H1 (cell line): ENCODE measurements around the gene TXLNB. TPM values are rescaled to one million over a fixed set of nuclear protein-coding genes. Genes with fewer than 3 reads are reported as not detected.

Experiments used
- CTCF ChIA-PET: fragments of 300-600 bp; sonication (Branson Sonifier 250); formaldehyde crosslinking; loops from one replicate; lab custom pipeline; 2021; ENCODE audit not compliant: partially characterized antibody; lab: Charles Lee
- POLR2A ChIA-PET: fragments of 300-600 bp; sonication (Branson Sonifier 250); formaldehyde crosslinking; loops from one replicate; lab custom pipeline; 2021; ENCODE audit warnings: inconsistent platforms; ENCODE audit not compliant: partially characterized antibody; lab: Charles Lee
- DNase-seq, 2 experiments: peaks; one replicate each; pipeline versions ENCODE4 v3.0.0 to v3.0.0-alpha.2; 2010 to 2022; ENCODE audit warnings: low spot score in 2 of 2, low read depth in 1 of 2, mixed read lengths in 1 of 2
- FAIRE-seq: peaks from 2 replicates; lab custom pipeline; 2011; peaks lifted over from hg19 to GRCh38; lab: Jason Lieb, UNC
- H2AFZ ChIP-seq: 2 replicates; pipeline ENCODE4 v1.8.1; 2012; ENCODE audit warnings: low read length, inconsistent platforms
- H2AK5ac ChIP-seq: 2 replicates; pipeline ENCODE4 v1.6.1; 2013; ENCODE audit warnings: low read depth, low read length
- H2BK120ac ChIP-seq: replicated peaks from 2 replicates; pipeline ENCODE3; 2013; ENCODE audit warnings: low read depth, low read length, inconsistent platforms
- H2BK12ac ChIP-seq: 2 replicates; pipeline ENCODE4 v1.6.1; 2013; ENCODE audit warnings: low read depth, low read length
- H2BK15ac ChIP-seq: 2 replicates; pipeline ENCODE4 v1.6.1; 2013; ENCODE audit warnings: low read length
- H2BK20ac ChIP-seq: 2 replicates; pipeline ENCODE4 v1.6.1; 2013; ENCODE audit warnings: low read length
- H2BK5ac ChIP-seq: 2 replicates; pipeline ENCODE4 v1.6.1; 2013; ENCODE audit warnings: low read depth, low read length
- H3K14ac ChIP-seq: 2 replicates; pipeline ENCODE4 v1.6.1; 2013; ENCODE audit warnings: inconsistent platforms; ENCODE audit not compliant: insufficient read length
- H3K18ac ChIP-seq: 2 replicates; pipeline ENCODE4 v1.6.1; 2013; ENCODE audit warnings: low read length; ENCODE audit errors: extremely low read depth
- H3K23ac ChIP-seq: 2 replicates; pipeline ENCODE4 v1.6.1; 2013; ENCODE audit warnings: inconsistent platforms; ENCODE audit not compliant: insufficient read length
- H3K23me2 ChIP-seq: 2 replicates; pipeline ENCODE4 v1.6.1; 2013; ENCODE audit warnings: low read depth, low read length
- H3K27ac ChIP-seq: 2 replicates; pipeline ENCODE4 v1.6.1; 2011; ENCODE audit warnings: low read depth, low read length, inconsistent platforms
- H3K27me3 ChIP-seq, 4 experiments: replicated peaks in 1 of 4; 1 replicate in 1 of 4; 2 replicates in 3 of 4; pipeline versions ENCODE4 v1.6.1 to v1.8.1; 2011 to 2013; ENCODE audit warnings: low read length in 3 of 4, mild to moderate bottlenecking in 3 of 4, inconsistent platforms in 2 of 4, mixed read lengths in 2 of 4, moderate library complexity in 1 of 4; ENCODE audit not compliant: control insufficient read depth in 3 of 4, insufficient read depth in 3 of 4; ENCODE audit errors: extremely low read depth in 1 of 4
- H3K36me3 ChIP-seq, 4 experiments: 2 replicates each; pipeline versions ENCODE4 v1.6.1 to v1.8.1; 2011 to 2013; ENCODE audit warnings: mild to moderate bottlenecking in 4 of 4, low read length in 3 of 4, moderate library complexity in 2 of 4, control low read depth in 1 of 4, inconsistent platforms in 1 of 4; ENCODE audit not compliant: insufficient read depth in 4 of 4, control insufficient read depth in 2 of 4
- H3K4ac ChIP-seq: replicated peaks from 2 replicates; pipeline ENCODE3; 2013; ENCODE audit warnings: low read length, low read depth, mixed read lengths, inconsistent platforms; ENCODE audit not compliant: insufficient read length
- H3K4me1 ChIP-seq, 4 experiments: replicated peaks in 1 of 4; 1 replicate in 1 of 4; 2 replicates in 3 of 4; pipeline versions ENCODE4 v1.6.1 to v1.8.1; 2011 to 2013; ENCODE audit warnings: low read length in 3 of 4, inconsistent platforms in 2 of 4, mixed read lengths in 1 of 4; ENCODE audit not compliant: insufficient read depth in 4 of 4, control insufficient read depth in 3 of 4
- H3K4me2 ChIP-seq, 2 experiments: 2 replicates each; pipeline versions ENCODE4 v1.6.1 to v1.8.1; 2011 to 2013; ENCODE audit warnings: low read depth in 2 of 2, low read length in 2 of 2, control low read depth in 1 of 2, inconsistent platforms in 1 of 2, mild to moderate bottlenecking in 1 of 2; ENCODE audit not compliant: insufficient read depth in 1 of 2
- H3K4me3 ChIP-seq, 4 experiments: fragments of 200-600, 300-600 bp in 1 of 4; sonication (generic), shearing (Covaris generic), sonication (Bioruptor Twin) in 1 of 4; 2 replicates each; pipeline versions ENCODE4 v1.5.1 to v1.8.1; 2011 to 2016; ENCODE audit warnings: low read length in 4 of 4, low read depth in 3 of 4, control low read depth in 2 of 4, inconsistent platforms in 2 of 4, mild to moderate bottlenecking in 2 of 4, mixed read lengths in 1 of 4, moderate library complexity in 1 of 4; ENCODE audit not compliant: insufficient read depth in 2 of 4; ENCODE audit errors: extremely low read depth in 1 of 4
- H3K56ac ChIP-seq: replicated peaks from 2 replicates; pipeline ENCODE3; 2013; ENCODE audit warnings: low read depth, mild to moderate bottlenecking, mixed read lengths, low read length, inconsistent platforms; ENCODE audit not compliant: insufficient read length
- H3K79me1 ChIP-seq: 2 replicates; pipeline ENCODE4 v1.6.1; 2013; ENCODE audit warnings: low read depth, low read length, control low read depth
- H3K79me2 ChIP-seq, 2 experiments: 2 replicates each; pipeline versions ENCODE4 v1.6.1 to v1.8.1; 2012 to 2013; ENCODE audit warnings: low read length in 2 of 2, mild to moderate bottlenecking in 2 of 2, inconsistent platforms in 1 of 2; ENCODE audit not compliant: insufficient read depth in 2 of 2, control insufficient read depth in 1 of 2
- H3K9ac ChIP-seq, 4 experiments: replicated peaks in 1 of 4; 1 replicate in 1 of 4; 2 replicates in 3 of 4; pipeline versions ENCODE4 v1.6.1 to v1.8.1; 2011 to 2013; ENCODE audit warnings: low read depth in 3 of 4, low read length in 3 of 4, control low read depth in 2 of 4, mild to moderate bottlenecking in 2 of 4, moderate library complexity in 2 of 4, inconsistent platforms in 1 of 4; ENCODE audit errors: extremely low read depth in 1 of 4
- H3K9me3 ChIP-seq, 2 experiments: 2 replicates each; pipeline versions ENCODE4 v1.6.1 to v1.8.1; 2012 to 2013; ENCODE audit warnings: mild to moderate bottlenecking in 2 of 2, moderate library complexity in 2 of 2, control low read depth in 1 of 2, inconsistent platforms in 1 of 2, low read depth in 1 of 2, low read length in 1 of 2, mixed read lengths in 1 of 2; ENCODE audit not compliant: insufficient read depth in 2 of 2
- H4K20me1 ChIP-seq, 2 experiments: replicated peaks in 1 of 2; 2 replicates each; pipeline versions ENCODE3 to v1.8.1; 2011 to 2013; ENCODE audit warnings: inconsistent platforms in 2 of 2, low read length in 2 of 2, mild to moderate bottlenecking in 1 of 2; ENCODE audit not compliant: insufficient read depth in 2 of 2, control insufficient read depth in 1 of 2
- H4K5ac ChIP-seq: 2 replicates; pipeline ENCODE4 v1.6.1; 2013; ENCODE audit warnings: low read length, low read depth, mixed read lengths, inconsistent platforms; ENCODE audit not compliant: insufficient read length
- H4K8ac ChIP-seq: 2 replicates; pipeline ENCODE4 v1.8.0; 2013; ENCODE audit warnings: mild to moderate bottlenecking, moderate library complexity, low read length, inconsistent platforms; ENCODE audit not compliant: insufficient read depth; ENCODE audit errors: extremely low read depth
- H4K91ac ChIP-seq: replicated peaks from 2 replicates; pipeline ENCODE3; 2013; ENCODE audit warnings: low read length, mixed read lengths, inconsistent platforms; ENCODE audit not compliant: insufficient read length
- CEBPB ChIP-seq: IDR thresholded peaks from 2 replicates; pipeline ENCODE4 v1.6.1; 2012; ENCODE audit warnings: low read depth, low read length
- GTF2F1 ChIP-seq: IDR thresholded peaks from 2 replicates; pipeline ENCODE4 v1.6.1; 2012; ENCODE audit warnings: low read depth, low read length, improper control_type of control experiment, borderline replicate concordance
- KDM5A ChIP-seq: fragments of 200-600 bp; IDR thresholded peaks from 2 replicates; pipeline ENCODE4 v1.7.1; 2012; ENCODE audit warnings: mild to moderate bottlenecking, low read length, inconsistent platforms, mixed read lengths
- RBBP5 ChIP-seq: IDR thresholded peaks from 2 replicates; pipeline ENCODE4 v1.7.1; 2012; ENCODE audit warnings: low read depth, mild to moderate bottlenecking, inconsistent platforms, low read length, moderate library complexity, borderline replicate concordance
- SAP30 ChIP-seq: fragments of 300-600 bp; sonication (generic); IDR thresholded peaks from 2 replicates; pipeline ENCODE4 v1.7.1; 2012; ENCODE audit warnings: low read length, moderate library complexity, mild to moderate bottlenecking, inconsistent platforms; ENCODE audit not compliant: insufficient read depth, insufficient replicate concordance
- SIRT6 ChIP-seq: IDR thresholded peaks from one replicate; pipeline ENCODE4 v1.7.1; 2012; ENCODE audit warnings: low read length, inconsistent platforms
- TEAD4 ChIP-seq: IDR thresholded peaks from 2 replicates; pipeline ENCODE4 v1.6.1; 2012; ENCODE audit warnings: low read depth, low read length, inconsistent platforms, mixed read lengths
- WGBS, 2 experiments: shearing (Covaris generic) in 1 of 2; methylation state at CpG; one replicate each; pipeline versions ENCODE4 v1.1.6 to v1.1.7; 2013 to 2015; ENCODE audit warnings: low lambda C conversion rate in 2 of 2, mixed read lengths in 2 of 2, inconsistent platforms in 1 of 2, low coverage in 1 of 2, missing lambda C conversion rate in 1 of 2; ENCODE audit not compliant: insufficient replicate concordance in 2 of 2, insufficient coverage in 1 of 2, insufficient read length in 1 of 2; ENCODE audit errors: extremely low coverage in 1 of 2, missing lambda C conversion rate in 1 of 2; 5-methylcytosine and 5-hydroxymethylcytosine counted together
- polyA plus RNA-seq, 7 experiments: library from polyadenylated mRNA; depleted of rRNA in 3 of 7; stranded (reverse) in 5 of 7; unstranded in 2 of 7; fragments of >200 nt in 5 of 7; fragments of 200-250 nt in 2 of 7; gene quantifications; 1 replicate in 5 of 7; 2 replicates in 1 of 7; 4 replicates in 1 of 7; pipeline versions ENCODE4 v1.2.1 to v1.2.3, GENCODE V29; 2011 to 2013; ENCODE audit warnings: missing spikeins in 2 of 7, mixed read lengths in 2 of 7
- total RNA-seq: library from RNA; stranded (reverse); fragmentation: NEBNext Ultra II Directional; extraction: Animal tissue kit (Norgen Biotek cat#: 25700); gene quantifications from 2 replicates; pipeline ENCODE4 v1.2.1, GENCODE V29; 2021

Gene TXLNB
- total and polyA plus RNA-seq, 2 of the 8 experiments (the other 6 are each of a cell fraction or from before 2014, with no cell fraction given): 0.05 to 0.17 TPM

DNA sequence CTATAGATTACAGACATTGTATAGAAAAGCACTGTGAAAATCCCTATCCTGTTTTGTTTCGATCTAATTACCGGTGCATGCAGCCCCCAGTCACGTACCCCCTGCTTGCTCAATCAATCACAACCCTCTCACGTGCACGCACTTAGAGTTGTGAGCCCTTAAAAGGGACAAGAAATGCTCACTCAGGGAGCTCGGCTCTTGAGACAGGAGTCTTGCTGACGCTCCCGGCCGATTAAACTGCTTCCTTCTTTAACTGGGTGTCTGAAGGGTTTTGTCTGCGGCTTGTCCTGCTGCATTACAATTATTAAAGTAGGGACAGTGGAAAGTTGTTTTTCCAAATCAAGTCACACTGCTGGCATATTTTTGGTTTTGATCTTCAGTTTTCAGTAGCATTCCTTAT is 2.6 kb downstream of the TXLNB start:
- H3K23me2 ChIP-seq: no peaks in the 10 kb centered on the region
- H2BK15ac ChIP-seq: no peak overlapping the region
- no peaks in the 10 kb centered on the region for H3K79me1 ChIP-seq
- H4K20me1 ChIP-seq: no peaks in the 10 kb centered on the region
- H3K18ac ChIP-seq: no peak overlapping the region
- DNase-seq (no peak), FAIRE-seq (no peak)
- no peak overlapping the region for H3K9ac ChIP-seq
- no peak overlapping the region for H3K14ac ChIP-seq
- TF ChIP-seq SIRT6 (no peak), CEBPB (no peak), GTF2F1 (no peak), RBBP5 (no peak), KDM5A (no peak), SAP30 (no peak), TEAD4 (no peak)
- no peak overlapping the region for H4K8ac ChIP-seq
- no peak overlapping the region for H3K4ac ChIP-seq
- no peak overlapping the region for H3K56ac ChIP-seq
- H3K23ac ChIP-seq: no peak overlapping the region
- no peak overlapping the region for H3K27ac ChIP-seq
- no peak overlapping the region for H2AK5ac ChIP-seq
- H2BK20ac ChIP-seq: no peak overlapping the region
- no peaks in the 10 kb centered on the region for H3K79me2 ChIP-seq
- H2AFZ ChIP-seq: no peak overlapping the region
- H3K9me3 ChIP-seq: 0 out of 4 replicates have a peak, but pooled peaks cover 0 to 3% of the 10 kb centered on the region in 2 experiments
- H3K4me2 ChIP-seq: no peak overlapping the region
- CTCF ChIA-PET: interaction anchor here (1.5 kb wide), 1 partner anchor 12 kb away, joined by 3 read pairs; no protein-coding TSS in a partner anchor
- 94% methylated on average over 10 of the region's 10 CpGs; no CpG with 5 or more reads in 1 of the 2 experiments for WGBS, 2 experiments
- H3K4me3 ChIP-seq: no peak overlapping the region
- POLR2A ChIA-PET: no interaction called here
- no peak overlapping the region for H2BK12ac ChIP-seq
- H2BK120ac ChIP-seq: no peak overlapping the region
- H3K27me3 ChIP-seq: no peaks in the 10 kb centered on the region
- no peaks in the 10 kb centered on the region for H3K36me3 ChIP-seq
- H4K5ac ChIP-seq: no peak overlapping the region
- no peak overlapping the region for H4K91ac ChIP-seq
- H3K4me1 ChIP-seq: peaks cover 2 to 6% (median 5%) of the 10 kb centered on the region in 4 experiments; a peak in 4 of 7 replicates
- H2BK5ac ChIP-seq: no peak overlapping the region
